Upper lobe of left lung (tissue), 6 donors: ENCODE measurements around the gene PNKP. TPM values are rescaled to one million over a fixed set of nuclear protein-coding genes. Genes with fewer than 3 reads are reported as not detected.

Source experiments
- ATAC-seq, 2 donors: fragments of 200-7000 bp; cut with Tn5 transposase; one replicate each; pipeline ENCODE4 v1.9.1; 2022; ENCODE audit warnings: mild to moderate bottlenecking in 2 of 2, moderate library complexity in 2 of 2; ENCODE audit not compliant: low FRiP score in 2 of 2
- DNase-seq, 2 donors: peaks; one replicate each; pipeline ENCODE4 v3.0.0-alpha.2; 2019 to 2020
- H3K27ac ChIP-seq, 4 donors: fragments of 200-600 bp; sonication (generic); one replicate each; pipeline ENCODE4 v1.5.1; 2016 to 2019
- H3K27me3 ChIP-seq, 4 donors: fragments of 200-600 bp; sonication (generic); one replicate each; pipeline ENCODE4 v1.5.1; 2017 to 2019
- H3K36me3 ChIP-seq, 4 donors: fragments of 200-600 bp; sonication (generic); one replicate each; pipeline ENCODE4 v1.5.1; 2016 to 2019
- H3K4me1 ChIP-seq, 4 donors: fragments of 200-600 bp; sonication (generic); one replicate each; pipeline ENCODE4 v1.5.1; 2018 to 2019
- H3K4me3 ChIP-seq, 4 donors: fragments of 200-600 bp; sonication (generic); one replicate each; pipeline ENCODE4 v1.5.1; 2017 to 2019; ENCODE audit warnings: mild to moderate bottlenecking in 2 of 4, moderate library complexity in 1 of 4
- H3K9me3 ChIP-seq, 4 donors: fragments of 200-600 bp; sonication (generic); one replicate each; pipeline ENCODE4 v1.5.1; 2018 to 2019
- CTCF ChIP-seq, 6 experiments: fragments of 450-650 bp in 4 of 6; fragments of 200-600 bp in 2 of 6; sonication (generic) in 2 of 6; IDR thresholded peaks; one replicate each; pipeline ENCODE4 v1.5.1; 2016 to 2019; ENCODE audit warnings: antibody characterized with exemption in 6 of 6
- EP300 ChIP-seq, 4 donors: sonication (generic); formaldehyde crosslinking; IDR thresholded peaks; one replicate each; pipeline ENCODE4 v1.5.1; 2017; ENCODE audit warnings: antibody characterized with exemption in 4 of 4, control low read depth in 2 of 4
- POLR2A ChIP-seq, 4 donors: fragments of 450-650 bp; IDR thresholded peaks; one replicate each; pipeline ENCODE4 v1.5.1; 2016 to 2017; ENCODE audit warnings: antibody characterized with exemption in 4 of 4, mild to moderate bottlenecking in 2 of 4
- POLR2AphosphoS5 ChIP-seq, 2 donors: sonication (generic); formaldehyde crosslinking; IDR thresholded peaks; one replicate each; pipeline ENCODE4 v1.5.1; 2017; ENCODE audit warnings: antibody characterized with exemption in 2 of 2
- WGBS, 2 donors: methylation state at CpG; one replicate each; pipeline ENCODE4 v1.1.5; 2017 to 2018; 5-methylcytosine and 5-hydroxymethylcytosine counted together
- total RNA-seq, 6 donors: library from RNA; depleted of rRNA in 4 of 6; stranded (reverse); fragments of >200 nt in 4 of 6; gene quantifications; one replicate each; pipeline versions ENCODE4 v1.1.0 to v1.2.1, GENCODE V29; 2016 to 2021
- donor health status: DM: no; HTN: no; CAD: no; lungs with moderate emphysema.
- donor health status: DM: no; HTN: yes; CAD: no; lungs with severe emphysema.

PNKP gene
- total RNA-seq, 6 donors from 2014 or later = 47.6 to 321 (median 88.6) TPM

- no peak for ATAC-seq
- Histone ChIP-seq H3K36me3 (peaks cover 7 to 51% (median 41%) of the 10 kb centered on the region in 4 donors), H3K27me3 (no peaks in the 10 kb centered on the region), H3K4me3 (no peak overlapping the region), H3K9me3 (no peaks in the 10 kb centered on the region), H3K4me1 (peaks cover 32 to 44% (median 42%) of the 10 kb centered on the region in 4 donors), H3K27ac (peak overlapping the region in 2 of 4 donors; percentile 53 to 94)
- TF ChIP-seq POLR2AphosphoS5 (IDR thresholded peaks at IDR 0.05) = no peak
- TF ChIP-seq EP300 (IDR thresholded peaks at IDR 0.05) = no peak
- no peak for TF ChIP-seq CTCF (IDR thresholded peaks at IDR 0.05)
- TF ChIP-seq POLR2A (IDR thresholded peaks at IDR 0.05) = no peak
- peak in 1 of 2 donors; percentile 52 for DNase-seq
- 94 to 95% methylated on average over 13 of the region's 13 CpGs for WGBS, 2 donors
Observed at GRCh38 chr19:49864890-49865289, 2.5 kb downstream of the PNKP start.

DNA sequence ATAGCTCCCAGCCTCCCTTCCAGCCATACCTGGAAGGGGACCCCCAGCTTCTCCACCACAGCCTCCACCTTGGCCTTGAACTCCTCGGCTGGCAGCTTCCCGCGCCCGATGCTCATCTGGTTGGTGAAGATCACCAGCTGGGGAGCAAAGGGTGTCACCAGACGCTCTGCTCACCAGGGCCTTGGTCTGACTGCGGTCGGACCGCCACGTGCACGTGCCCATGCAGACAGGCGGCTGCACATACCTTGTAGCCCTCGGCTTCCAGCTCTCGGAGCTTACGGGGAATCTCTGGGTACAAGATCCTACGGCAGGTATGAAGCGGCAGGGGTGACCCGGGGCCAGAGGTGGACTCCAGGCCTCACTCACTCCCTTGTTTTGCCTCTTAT, 3.4 kb downstream of the PNKP start:
- Histone ChIP-seq H3K4me1 (peaks cover 28 to 40% (median 39%) of the 10 kb centered on the region in 4 donors), H3K27me3 (no peaks in the 10 kb centered on the region), H3K4me3 (no peak overlapping the region), H3K27ac (no peak overlapping the region), H3K36me3 (peaks cover 7 to 60% (median 48%) of the 10 kb centered on the region in 4 donors), H3K9me3 (no peaks in the 10 kb centered on the region)
- 91 to 95% methylated on average over 17 of the region's 17 CpGs for WGBS, 2 donors
- DNase-seq (peak in 1 of 2 donors; percentile 70), ATAC-seq (no peak)
- no peak for TF ChIP-seq POLR2A (IDR thresholded peaks at IDR 0.05)
- no peak for TF ChIP-seq CTCF (IDR thresholded peaks at IDR 0.05)
- no peak for TF ChIP-seq POLR2AphosphoS5 (IDR thresholded peaks at IDR 0.05)
- no peak for TF ChIP-seq EP300 (IDR thresholded peaks at IDR 0.05)

DNA sequence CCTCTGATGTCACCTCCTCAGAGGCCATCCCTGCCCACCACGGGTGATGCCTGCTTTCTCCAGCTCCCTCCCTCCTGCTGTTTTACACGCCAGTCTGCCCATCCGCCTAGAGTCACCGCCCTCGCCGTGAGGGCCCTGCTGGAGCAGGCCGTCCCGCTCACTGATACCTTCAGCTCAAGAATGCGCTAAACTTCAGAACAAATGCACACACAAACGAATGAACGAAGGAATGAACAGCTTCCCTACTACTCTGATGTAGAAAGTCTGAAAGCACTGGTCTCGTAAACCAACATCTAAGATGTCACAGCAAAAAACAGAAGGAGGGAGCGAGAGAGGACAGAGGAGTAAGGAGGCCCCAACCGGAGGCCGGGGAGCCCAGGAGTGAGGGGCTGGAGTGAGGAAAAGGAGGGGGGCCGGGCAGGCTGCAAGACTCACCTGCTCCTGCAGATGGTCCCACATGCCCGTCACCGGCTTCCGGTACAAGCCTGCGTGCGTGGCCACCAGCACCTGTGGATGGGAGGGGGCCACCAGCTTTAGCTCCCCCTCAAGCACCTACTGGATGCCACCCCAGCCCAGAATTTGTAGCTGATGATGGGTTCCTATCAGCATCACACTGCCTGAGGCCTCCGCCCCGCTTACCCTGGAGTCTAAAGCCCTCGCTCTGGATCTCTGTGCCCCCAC, 4.0 kb downstream of the PNKP start:
- Histone ChIP-seq H3K36me3 (peaks cover 7 to 66% (median 53%) of the 10 kb centered on the region in 4 donors), H3K27me3 (no peaks in the 10 kb centered on the region), H3K27ac (no peak overlapping the region), H3K9me3 (no peaks in the 10 kb centered on the region), H3K4me3 (no peak overlapping the region), H3K4me1 (peaks cover 22 to 35% (median 34%) of the 10 kb centered on the region in 4 donors)
- no peak for TF ChIP-seq CTCF (IDR thresholded peaks at IDR 0.05)
- no peak for TF ChIP-seq POLR2AphosphoS5 (IDR thresholded peaks at IDR 0.05)
- no peak for TF ChIP-seq EP300 (IDR thresholded peaks at IDR 0.05)
- TF ChIP-seq POLR2A (IDR thresholded peaks at IDR 0.05) = no peak
- 91 to 92% methylated on average over 24 of the region's 24 CpGs for WGBS, 2 donors
- no peak for ATAC-seq
- peak in 1 of 2 donors; percentile 62 for DNase-seq

GRCh38 chr19:49862391-49863253, 4.8 kb downstream of the PNKP start:
- DNase-seq (peak in 1 of 2 donors; percentile 87), ATAC-seq (no peak)
- H3K36me3 ChIP-seq = peaks cover 9 to 74% (median 60%) of the 10 kb centered on the region in 4 donors
- 81 to 86% methylated on average over 25 to 43 of the region's 49 CpGs for WGBS, 2 donors
- no peak overlapping the region for H3K4me3 ChIP-seq
- H3K27me3 ChIP-seq = no peaks in the 10 kb centered on the region
- no peaks in the 10 kb centered on the region for H3K9me3 ChIP-seq
- TF ChIP-seq POLR2AphosphoS5 (IDR thresholded peaks at IDR 0.05) = no peak
- peak in 1 of 6 experiments; percentile 4 for TF ChIP-seq CTCF (IDR thresholded peaks at IDR 0.05)
- TF ChIP-seq EP300 (IDR thresholded peaks at IDR 0.05) = no peak
- H3K4me1 ChIP-seq = peaks cover 18 to 27% (median 26%) of the 10 kb centered on the region in 4 donors
- no peak overlapping the region for H3K27ac ChIP-seq
